GM06990 (cell line): Measurements from ENCODE around the gene FAM124A.
A peak's percentile ranks its signal among the peaks of the same experiment; 100 is the strongest.
"Not testable (repeated sequence)": the region's sequence is repeated elsewhere in the genome, so short reads cannot be mapped to it uniquely, and the experiment has no call there.

ENCODE experiments used
- DNase-seq: peaks from one replicate; pipeline ENCODE4 v3.0.0-alpha.2; 2011; ENCODE audit not compliant: insufficient read length; ENCODE audit errors: extremely low read depth
- H3K27me3 ChIP-seq: replicated peaks from 2 replicates; pipeline ENCODE4 v1.6.0; 2011; ENCODE audit warnings: low read length; ENCODE audit not compliant: control insufficient read depth, insufficient read depth
- H3K36me3 ChIP-seq: 2 replicates; pipeline ENCODE4 v1.5.1; 2011; ENCODE audit warnings: low read length; ENCODE audit not compliant: control insufficient read depth, insufficient read depth
- H3K4me3 ChIP-seq: replicated peaks from 2 replicates; pipeline ENCODE4 v1.5.1; 2011; ENCODE audit warnings: low read depth, mild to moderate bottlenecking, control low read depth, low read length
- CTCF ChIP-seq: IDR thresholded peaks from 2 replicates; pipeline ENCODE4 v1.5.1; 2011; ENCODE audit warnings: low read length, control low read depth, mild to moderate bottlenecking, inconsistent platforms; ENCODE audit not compliant: insufficient read depth, poor library complexity, severe bottlenecking

Gene FAM124A

GRCh38 chr13:51287758-51288157 is 65.6 kb downstream of the FAM124A start:
- Histone ChIP-seq H3K27me3 (no peaks in the 10 kb centered on the region), H3K36me3 (no peaks in the 10 kb centered on the region), H3K4me3 (no peak overlapping the region)
- no peak for DNase-seq
- TF ChIP-seq CTCF: no peak

GRCh38 chr13:51288254-51288653 is 66.1 kb downstream of the FAM124A start:
- not testable (repeated sequence) for DNase-seq, H3K4me3 ChIP-seq, H3K36me3 ChIP-seq, H3K27me3 ChIP-seq

GRCh38 chr13:51291341-51291740 is 69.1 kb downstream of the FAM124A start:
- no peak for DNase-seq
- no peaks in the 10 kb centered on the region for H3K36me3 ChIP-seq
- no peaks in the 10 kb centered on the region for H3K27me3 ChIP-seq
- no peak overlapping the region for H3K4me3 ChIP-seq
- no peak for TF ChIP-seq CTCF

- H3K27me3 ChIP-seq: no peaks in the 10 kb centered on the region
- DNase-seq: no peak
- no peak for TF ChIP-seq CTCF
- no peaks in the 10 kb centered on the region for H3K36me3 ChIP-seq
- no peak overlapping the region for H3K4me3 ChIP-seq
Measured at GRCh38 chr13:51292000-51292565, 69.9 kb downstream of the FAM124A start.

- peak; percentile 21 for TF ChIP-seq CTCF
- Histone ChIP-seq H3K36me3 (no peaks in the 10 kb centered on the region), H3K27me3 (peaks cover 1% of the 10 kb centered on the region), H3K4me3 (no peak overlapping the region)
- DNase-seq: no peak
Measured at GRCh38 chr13:51297556-51297955, 75.4 kb downstream of the FAM124A start.

GRCh38 chr13:51298812-51299211 is 76.6 kb downstream of the FAM124A start:
- DNase-seq: no peak
- no peak for TF ChIP-seq CTCF
- Histone ChIP-seq H3K27me3 (peaks cover 1% of the 10 kb centered on the region), H3K4me3 (no peak overlapping the region), H3K36me3 (no peaks in the 10 kb centered on the region)
